HG03460 (cell line): ENCODE results near the gene LRMDA.

Experiments
- ATAC-seq: cut with Tn5 transposase; IDR thresholded peaks from one replicate; pipeline ENCODE4 v1.9.1; 2021; ENCODE audit not compliant: unreplicated experiment

Gene LRMDA

DNA sequence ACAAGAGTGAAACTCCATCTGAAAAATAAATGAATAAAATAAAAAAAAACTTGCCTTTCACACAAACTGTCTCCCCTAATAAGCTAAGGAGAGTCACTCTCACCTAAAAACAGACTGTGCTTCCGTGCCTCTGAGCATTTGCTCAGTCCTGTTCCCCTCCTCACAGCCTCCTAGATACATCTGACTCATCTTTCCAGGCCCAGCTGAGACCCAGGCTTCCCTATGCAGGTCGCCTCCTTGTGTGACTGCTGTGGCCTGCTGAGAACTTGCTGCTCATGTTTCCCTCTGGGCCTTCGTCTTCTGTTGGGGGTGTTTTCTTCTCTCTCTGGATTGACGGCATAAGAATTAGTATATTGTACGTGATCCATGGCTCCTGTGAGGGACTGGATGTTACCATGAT is 777.7 kb downstream of the LRMDA start:
- ATAC-seq, result no peak

DNA sequence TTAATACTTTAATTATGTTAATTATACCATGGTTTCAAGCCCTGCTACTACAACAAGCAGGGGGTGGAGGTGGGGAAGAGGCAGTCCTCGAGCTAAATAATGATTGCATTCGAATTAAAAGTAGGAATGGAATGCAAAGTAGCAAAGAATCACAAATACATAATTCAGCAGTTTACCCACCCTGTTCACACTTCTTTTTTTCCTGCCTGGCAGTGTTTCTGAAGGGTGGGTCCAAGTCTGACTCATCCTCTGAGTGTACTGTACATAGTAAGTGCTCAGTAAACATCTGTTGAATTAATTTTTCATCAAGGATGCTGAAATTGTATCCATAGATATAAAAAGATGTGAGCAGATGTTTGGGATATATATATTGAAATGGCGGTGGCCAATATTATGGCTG is 778.8 kb downstream of the LRMDA start:
- no peak for ATAC-seq

DNA sequence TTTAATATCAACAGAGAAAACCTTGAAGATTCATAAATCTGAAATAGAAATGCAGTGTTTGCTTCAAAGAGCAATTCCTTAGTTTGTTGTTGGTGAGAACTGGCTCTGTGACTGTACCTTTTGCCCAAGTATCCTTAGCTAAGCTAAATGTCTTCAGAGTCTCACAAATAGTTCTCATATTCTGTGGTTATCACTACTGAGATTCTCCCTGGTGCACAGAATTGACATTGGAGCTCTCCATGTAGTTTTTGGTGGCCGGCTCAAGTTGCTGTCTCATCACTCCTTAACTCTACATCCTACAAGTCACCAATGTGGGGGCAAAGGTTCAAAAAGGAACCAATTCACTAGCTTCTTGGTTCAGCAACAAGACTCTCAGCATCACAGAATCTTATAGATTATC is 780.3 kb downstream of the LRMDA start:
- ATAC-seq, result no peak

DNA sequence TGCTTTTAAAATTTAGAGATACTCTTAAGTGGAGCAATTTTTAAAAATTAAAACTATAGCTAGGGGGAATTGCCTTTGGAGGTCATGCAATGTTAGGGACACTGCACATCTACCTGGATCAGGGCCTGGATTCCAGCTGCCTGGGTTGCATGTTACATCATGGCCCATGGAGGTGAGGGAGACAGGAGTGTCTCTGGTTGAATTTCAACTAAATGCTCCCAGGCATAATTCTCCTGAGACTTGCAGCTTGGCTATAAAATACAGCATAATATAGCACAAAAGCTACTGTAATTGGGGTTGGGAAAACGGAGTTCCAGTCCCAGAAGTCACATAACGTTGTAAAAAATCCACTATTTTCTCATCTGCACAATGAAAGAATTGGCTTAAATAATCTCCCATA is 782.5 kb downstream of the LRMDA start:
- no peak for ATAC-seq

DNA sequence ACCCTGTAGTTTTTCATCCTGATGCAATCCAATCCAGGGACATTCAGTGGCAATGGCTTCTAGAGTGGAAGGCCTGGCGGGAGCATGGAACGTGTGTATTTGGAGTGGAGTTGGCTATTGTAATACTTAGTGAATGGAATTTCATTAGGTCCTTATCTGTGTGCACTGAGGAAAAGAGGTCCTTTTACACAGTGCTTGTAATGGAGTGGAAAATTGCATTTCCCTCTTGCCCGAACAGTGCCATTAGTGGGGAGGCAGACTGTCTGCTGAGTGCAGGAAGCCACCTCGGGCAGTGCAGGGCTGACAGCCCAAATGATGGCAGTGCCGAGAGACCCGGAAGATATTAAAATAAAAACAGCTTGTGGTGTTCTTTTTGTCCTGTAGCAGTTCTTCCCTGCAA is 786.6 kb downstream of the LRMDA start:
- no peak for ATAC-seq

DNA sequence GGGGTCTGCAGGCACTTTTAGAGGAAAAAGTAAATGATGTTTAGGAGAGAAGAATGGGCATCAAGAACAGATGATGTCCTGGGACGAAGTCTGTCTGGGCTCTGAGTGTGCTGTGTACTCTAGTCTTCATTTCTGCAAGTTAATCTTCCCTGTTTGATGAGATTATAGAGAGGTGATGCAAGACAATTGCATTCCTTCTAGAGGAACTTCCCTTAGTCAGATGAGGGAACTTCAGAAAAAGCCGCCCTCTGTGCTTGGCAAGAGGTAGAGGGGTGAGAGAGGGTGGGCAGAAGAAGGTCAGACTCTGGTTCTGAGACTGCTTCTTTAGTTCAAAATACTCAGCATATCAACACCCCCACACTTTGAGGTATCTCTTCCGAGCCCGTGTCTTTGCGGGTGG is 797.9 kb downstream of the LRMDA start:
- no peak for ATAC-seq

DNA sequence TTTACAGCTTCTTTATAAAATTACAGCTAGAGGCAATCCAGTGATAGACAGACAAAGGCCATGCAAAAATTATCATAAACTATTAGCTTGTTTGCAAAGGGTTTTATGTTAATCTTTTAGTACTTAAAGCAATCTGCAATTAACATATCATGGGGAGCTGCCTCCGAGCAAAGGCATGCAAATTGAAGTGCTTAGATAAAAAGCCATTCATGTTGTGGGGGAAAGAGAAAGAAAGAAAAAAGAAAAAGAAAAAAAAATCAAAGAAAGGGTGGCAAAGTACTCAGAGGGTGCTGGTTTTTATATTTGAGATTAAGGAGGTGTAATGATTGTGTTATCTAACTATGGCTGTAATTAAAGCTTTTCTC is 799.5 kb downstream of the LRMDA start:
- no peak for ATAC-seq

DNA sequence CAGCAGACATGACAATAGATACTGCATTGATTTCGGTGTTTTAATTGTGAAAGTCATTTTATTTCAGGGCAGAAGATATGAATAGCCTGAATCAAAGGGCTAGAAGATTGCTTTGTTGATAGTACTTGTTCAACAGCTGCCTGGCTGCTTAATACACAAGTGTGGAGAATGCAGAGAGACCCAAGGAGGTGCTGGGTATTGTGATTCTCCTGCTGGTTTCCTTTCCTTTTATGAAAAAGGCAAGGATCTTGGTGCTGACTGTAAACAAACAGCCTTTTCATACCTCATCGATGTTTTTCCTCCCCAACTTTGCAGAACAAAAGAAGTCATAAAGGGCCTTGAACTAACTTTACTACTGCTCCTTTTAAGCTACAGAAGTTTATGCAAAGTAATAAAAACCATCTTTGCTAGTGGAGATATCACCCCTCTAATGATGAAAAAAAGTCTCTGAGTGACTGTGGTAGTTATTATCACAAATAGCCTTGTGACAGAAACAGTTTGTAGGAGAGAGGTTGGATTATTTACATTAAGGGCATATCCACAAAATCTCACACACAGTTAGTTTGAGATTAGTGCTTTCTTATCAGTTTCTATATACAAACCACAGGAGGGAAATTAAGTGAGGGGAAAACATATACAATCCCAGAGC is 800.0 kb downstream of the LRMDA start:
- no peak for ATAC-seq

DNA sequence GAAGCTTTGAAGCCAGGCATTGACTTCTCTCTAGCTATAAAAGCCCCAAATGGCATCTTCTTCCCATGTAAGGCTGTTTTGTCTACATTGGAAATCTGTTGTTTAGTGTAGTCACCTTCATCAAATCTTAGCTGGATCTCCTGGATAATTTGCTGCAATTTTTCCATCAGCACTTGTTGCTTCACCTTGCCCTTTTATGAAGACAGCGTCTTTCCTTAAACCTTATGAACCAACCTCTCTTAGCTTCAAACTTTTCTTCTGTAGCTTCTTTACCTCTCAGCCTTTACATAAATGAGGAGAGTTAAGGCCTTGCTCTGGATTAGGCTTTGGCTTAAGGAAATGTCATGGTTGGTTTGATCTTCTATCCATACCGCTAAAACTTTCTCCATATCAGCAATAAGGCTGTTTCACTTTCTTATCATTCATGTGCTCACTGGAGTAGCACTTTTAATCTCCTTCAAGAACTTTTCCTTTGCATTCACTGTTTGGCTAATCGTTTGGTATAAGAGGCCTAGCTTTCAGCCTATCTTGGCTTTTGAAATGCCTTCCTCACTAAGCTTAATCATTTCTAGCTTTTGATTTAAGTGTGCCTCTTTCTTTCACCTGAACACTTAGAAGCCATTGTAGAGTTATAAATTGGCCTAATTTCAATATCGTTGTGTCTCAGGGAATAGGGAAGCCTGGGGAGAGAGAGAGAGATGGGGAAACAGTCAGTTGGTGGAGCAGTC is 803.2 kb downstream of the LRMDA start:
- ATAC-seq, result no peak

DNA sequence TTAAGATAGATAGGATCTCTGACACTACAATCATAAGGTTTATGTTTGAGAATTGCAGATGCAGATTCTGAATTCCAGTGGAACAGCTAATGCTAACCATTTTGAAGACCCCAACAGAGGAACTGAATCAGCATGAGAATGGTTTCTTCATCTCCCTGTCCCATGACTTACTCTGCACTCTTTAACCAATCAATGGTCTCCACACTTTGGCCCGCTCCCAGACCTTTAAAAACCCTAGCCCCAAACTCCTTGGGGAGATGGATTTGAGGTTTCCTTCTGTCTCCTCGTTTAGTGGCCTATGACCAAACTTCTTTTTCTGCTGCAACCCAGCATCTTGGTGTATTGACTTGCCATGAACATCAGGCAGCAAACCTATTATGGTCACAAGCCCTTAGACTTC is 804.9 kb downstream of the LRMDA start:
- no peak for ATAC-seq

DNA sequence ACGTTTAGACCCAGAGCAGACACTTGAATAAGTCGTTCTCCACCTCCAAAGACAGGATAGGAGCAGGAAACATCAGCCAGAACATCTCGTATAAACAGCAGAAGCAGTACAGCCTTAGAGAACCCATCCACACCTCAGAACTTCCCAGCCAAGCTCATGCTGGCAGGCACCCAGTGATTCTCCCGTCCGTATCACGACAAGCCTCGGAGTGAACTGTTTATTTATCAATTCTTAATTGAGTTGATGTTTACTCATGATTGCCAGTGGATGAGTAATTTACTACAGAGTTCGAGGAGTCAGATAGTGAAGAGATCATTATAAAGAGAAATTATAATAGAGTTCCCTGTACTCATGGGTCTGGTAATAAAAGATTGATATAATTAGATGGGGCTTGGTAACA is 811.5 kb downstream of the LRMDA start:
- ATAC-seq, result no peak

DNA sequence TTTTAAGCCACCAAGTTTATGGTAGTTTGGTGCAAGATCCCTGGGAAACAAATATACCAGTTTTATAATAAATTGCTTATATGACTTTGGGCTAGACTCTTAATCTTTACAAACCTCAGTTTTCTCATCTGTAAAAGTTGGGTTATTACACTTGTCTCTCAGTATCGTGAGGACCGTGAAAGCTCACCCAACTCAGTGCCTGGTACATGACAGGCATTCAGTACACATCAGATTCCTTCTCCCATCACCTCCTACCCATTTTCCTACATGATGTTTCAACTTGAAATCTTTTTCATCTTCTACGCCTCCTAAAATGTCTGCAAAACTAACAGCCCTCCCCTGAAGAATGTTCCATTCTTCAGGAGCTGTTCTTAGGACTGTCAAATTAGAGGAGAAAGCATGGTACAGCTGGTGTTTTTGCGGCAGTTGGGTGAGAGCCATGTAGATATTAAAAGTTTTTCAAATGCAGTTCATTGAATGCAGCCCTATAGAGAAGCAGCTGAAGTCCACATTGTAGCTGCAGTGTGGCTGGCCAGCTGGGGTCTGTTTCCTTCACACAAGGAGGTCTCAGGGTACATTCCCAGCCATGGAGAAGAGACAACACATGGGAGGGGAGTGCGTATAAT is 812.8 kb downstream of the LRMDA start:
- ATAC-seq, result no peak

DNA sequence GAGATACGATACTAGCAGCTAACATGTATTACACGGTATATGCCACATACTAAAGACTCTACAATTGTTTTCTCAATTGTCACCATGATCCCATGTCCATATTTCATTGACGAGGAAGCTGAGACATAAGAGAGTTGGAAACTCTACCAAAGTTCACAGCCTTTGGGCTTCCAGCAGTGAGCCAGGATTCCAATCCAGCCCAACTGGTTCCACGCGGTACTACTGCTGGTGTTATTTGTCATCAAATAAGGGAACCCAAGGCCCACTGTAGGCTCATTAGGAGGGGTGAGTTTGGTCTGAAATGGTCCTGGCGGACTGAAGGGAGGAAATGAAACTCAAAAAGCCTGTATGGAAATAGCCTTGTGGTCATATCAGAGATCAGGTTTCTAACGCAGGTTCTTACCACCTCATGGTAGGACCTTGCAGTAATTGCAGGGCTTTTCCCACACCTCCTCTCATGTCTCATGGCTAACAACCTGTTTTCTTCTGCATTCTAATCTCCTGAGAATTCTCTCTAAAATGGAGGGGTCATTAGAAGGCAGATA is 814.6 kb downstream of the LRMDA start:
- ATAC-seq, result no peak

DNA sequence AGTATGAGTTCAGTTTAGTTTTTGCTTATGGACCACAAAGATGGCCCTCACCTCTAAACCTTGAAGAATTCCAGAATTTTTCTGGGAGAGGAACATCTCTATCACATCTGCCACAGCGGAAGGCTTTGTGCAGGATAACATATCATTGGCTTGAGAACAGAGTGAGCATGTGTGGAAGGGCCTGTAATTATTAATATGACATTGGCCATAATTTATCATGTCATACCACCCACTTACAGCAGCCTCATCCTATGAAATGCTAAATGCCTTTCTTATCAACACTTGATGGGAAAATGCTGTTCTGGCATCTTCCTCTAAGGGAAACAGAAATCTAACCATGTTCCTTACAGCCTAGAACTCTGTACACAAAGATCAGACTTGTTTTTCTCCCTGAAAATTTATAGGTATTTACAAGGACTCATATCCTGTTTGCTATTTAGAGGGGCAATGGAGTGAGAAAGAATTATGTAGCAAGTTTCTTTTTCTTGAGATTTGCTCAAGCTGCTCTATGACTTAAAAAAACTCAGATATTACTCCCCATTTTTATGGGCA is 817.3 kb downstream of the LRMDA start:
- ATAC-seq, result no peak

DNA sequence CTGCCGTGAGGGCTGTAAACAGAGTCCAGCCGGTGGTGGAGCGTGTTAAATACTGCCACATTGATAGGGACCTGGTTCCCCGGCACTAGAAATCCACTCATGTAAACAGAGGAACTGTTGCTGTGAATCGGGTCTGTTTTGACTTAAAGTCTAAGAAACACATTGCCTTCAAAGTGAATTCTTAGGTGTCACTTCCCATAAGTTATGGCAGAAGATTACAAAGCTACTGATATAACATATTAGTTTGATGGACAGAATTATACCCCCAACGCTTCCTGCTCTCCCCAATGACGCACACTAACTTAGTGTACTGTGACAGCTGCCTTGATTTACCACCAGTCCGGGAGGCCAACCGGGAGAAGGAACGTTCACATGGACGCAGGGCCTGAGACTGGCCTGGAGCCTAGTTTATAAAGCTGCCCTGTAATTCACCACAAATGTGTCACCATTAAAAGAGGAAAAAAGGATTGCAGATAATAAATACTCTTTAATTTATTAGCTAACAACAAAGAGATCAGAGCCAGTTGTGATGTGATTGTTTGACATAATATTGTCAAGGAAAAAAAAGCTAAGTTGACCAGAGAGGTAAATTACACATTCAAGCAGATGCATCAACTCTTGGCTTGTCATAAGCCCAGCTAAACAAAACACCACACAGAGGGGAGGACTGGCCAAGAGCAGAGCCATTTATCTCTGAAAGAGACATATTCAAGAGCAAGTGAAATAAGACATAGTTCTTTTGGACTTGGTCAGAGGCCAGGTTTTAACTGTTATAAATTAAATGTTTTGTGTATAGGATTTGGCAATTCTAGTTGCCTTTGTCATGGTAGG is 820.6 kb downstream of the LRMDA start:
- ATAC-seq, result no peak

DNA sequence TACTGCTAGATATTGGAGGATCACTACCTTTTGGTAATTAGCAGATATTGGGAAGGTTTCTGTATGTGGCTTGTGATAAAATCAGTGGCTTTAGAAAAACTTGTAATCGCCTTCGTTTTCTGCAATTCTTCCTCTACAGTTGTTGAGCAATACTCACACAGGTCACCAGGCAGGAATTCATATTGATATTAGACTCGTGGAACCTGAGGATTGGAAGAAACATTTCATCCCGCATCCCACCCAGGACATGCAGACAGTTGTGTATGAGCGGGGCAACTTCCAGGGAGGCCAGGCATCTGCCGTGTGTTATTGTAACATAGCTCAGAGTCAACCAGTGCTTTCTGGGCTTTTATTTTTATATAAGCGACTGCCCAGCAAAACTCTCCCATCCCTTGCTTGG is 821.3 kb downstream of the LRMDA start:
- no peak for ATAC-seq

DNA sequence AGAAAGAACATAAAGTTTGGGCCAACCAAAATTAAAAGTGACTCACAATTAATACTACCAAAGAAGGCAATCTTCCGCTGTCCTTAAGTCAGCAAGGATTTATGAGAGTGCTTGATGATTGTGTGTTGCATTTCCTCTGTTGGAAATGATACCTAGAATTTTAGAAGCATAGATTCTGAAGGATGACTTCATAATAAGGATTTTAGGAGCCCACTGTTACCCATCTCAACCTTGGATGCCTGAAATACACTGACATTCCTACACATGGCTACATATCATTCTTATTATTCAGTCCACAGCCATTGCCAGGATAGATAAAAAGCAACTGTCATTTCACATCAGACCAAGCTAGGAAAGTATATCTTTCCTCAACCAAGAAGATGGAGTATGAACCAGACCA is 823.8 kb downstream of the LRMDA start:
- ATAC-seq, result no peak

DNA sequence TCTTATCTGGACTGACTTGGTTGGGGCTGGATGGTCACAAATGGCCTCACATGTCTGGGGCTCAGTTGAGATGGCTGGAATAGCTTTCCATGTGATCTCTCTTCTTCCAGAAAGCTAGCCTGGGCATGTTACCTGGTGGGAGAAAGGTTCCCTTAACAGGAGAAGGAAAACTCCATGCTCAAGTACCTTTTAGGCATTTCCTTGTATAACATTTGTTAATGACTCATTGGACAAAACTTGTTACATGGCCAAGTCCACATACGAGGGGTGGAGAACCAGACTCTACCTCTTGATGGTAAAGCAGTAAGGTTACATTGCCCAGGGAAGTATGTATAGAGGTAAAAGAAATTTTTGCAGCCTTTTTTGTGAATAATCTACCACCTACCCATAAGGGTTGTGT is 826.4 kb downstream of the LRMDA start:
- ATAC-seq, result no peak

DNA sequence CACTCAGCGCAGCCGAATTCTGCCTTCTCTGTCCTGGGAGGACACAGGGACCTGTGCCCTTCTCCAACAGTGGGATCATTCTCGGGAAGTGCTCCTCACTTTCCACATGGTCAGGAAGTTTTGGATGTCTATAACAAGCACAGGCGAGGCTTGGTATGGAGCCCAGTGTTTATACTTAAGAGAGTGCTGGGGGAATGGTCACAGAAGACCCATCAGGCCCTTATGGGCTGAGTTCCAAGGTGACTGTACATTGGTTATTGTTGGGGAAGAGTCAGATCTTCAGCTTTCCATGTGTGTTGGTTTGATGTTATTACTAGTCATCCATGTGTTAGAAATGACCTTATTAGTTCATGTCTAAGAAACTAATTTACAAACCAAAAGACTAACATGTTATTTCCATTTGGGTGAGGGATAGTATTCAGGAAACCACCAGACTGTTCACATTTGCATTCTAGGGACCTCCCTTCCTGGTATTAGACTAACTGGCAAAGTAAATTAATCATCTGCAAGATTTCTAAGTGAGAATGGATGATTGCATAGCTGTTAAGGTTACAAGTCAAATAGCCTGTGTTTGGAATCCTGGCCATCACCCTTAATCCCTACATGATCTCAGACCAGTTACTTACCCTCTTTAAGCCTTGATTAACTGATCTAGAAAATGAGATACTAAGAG is 834.2 kb downstream of the LRMDA start:
- no peak for ATAC-seq

DNA sequence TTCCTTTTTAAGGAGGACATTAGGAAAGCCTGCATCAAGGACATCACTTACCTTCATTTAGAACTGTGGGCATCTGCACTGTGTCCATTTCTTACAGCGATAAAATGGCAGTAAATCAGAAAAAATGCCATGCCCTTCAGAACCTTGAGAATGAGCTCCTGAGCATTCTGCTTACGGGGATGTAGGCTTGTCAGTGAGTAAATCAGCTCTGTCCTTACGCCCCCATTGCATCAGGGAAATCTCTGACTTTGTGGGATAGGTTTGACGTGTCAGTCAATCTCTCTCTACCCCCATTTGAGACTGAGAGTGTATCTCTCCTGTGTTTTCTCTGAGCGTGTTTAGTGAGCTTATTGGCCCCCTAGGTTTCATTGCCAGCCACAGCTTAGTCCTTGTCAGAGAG is 837.1 kb downstream of the LRMDA start:
- ATAC-seq, result no peak

DNA sequence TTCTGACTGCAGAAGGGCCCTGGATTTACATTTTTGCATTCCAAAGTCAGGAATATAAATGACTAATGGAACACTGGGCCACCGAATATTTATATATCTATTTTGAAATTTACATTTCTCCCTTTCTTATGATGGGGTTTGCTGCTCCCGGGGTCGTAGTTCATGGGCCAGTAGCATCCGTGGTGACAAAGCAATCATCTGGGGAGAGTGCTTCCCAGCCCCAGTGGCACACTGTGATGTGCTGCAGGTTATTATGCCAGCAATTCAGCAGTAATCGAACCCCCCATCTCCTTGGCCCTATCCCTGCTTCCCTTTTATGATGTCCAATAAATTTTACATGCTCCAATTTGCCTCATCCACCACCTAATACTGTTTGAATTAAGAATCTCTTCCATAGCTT is 837.5 kb downstream of the LRMDA start:
- no peak for ATAC-seq
